Lung microvascular endothelial cell (primary cell): ENCODE measurements around the gene PC. TPM values are rescaled to one million over a fixed set of nuclear protein-coding genes. Genes with fewer than 3 reads are reported as not detected.
"Not testable (repeated sequence)": the region's sequence is repeated elsewhere in the genome, so short reads cannot be mapped to it uniquely, and the experiment has no call there.

Experiments
- DNase-seq, 2 donors: peaks; one replicate each; pipeline versions ENCODE4 v3.0.0 to v3.0.0-alpha.2; 2010; ENCODE audit warnings: low read depth in 2 of 2
- total RNA-seq: library from RNA; depleted of rRNA; stranded (reverse); fragments of >200 nt; gene quantifications from 2 replicates; pipeline ENCODE4 v1.2.1, GENCODE V29; 2014

The PC gene
- total RNA-seq, 1 donor from 2014 or later = 10.5 TPM

GRCh38 chr11:66799815-66800214 lies 158.4 kb downstream of the PC start:
- not testable (repeated sequence) for DNase-seq

Other genes with a start within 250 kb of the PC start
- gene SPTBN2, start 229.2 kb downstream of the PC start, total RNA-seq = 17.9 and 20.0 TPM in 2 replicates
- gene RCE1, start 114.9 kb downstream of the PC start, total RNA-seq = 12.9 and 19.4 TPM in 2 replicates
- gene LRFN4, start 101.3 kb downstream of the PC start, total RNA-seq = 11.8 and 14.3 TPM in 2 replicates
- not detected in 2 replicates for gene C11orf86, start 16.9 kb upstream of the PC start, total RNA-seq
- gene SYT12, start 64.8 kb upstream of the PC start, total RNA-seq = under 0.01 TPM in 2 replicates
- 10.2 and 23.6 TPM in 2 replicates for gene RHOD, start 98.5 kb upstream of the PC start, total RNA-seq
- gene KDM2A, start 160.9 kb upstream of the PC start, total RNA-seq = 23.8 and 31.7 TPM in 2 replicates